ENCODE results near the gene EIF3CL.
"Not testable (repeated sequence)": the region's sequence is repeated elsewhere in the genome, so short reads cannot be mapped to it uniquely, and the experiment has no call there.

GRCh38 chr16:28377108-28377625, 26.5 kb downstream of the EIF3CL start:
- TF ChIP-seq CTCF (IDR thresholded peaks at IDR 0.05; ENCODE audit: low read depth, low read length); EZH2phosphoT487 (IDR thresholded peaks at IDR 0.05; ENCODE audit: low read depth): not testable (repeated sequence)

Data from OCI-LY3 (cell line).